A549 treated with dexamethasone at 1 μM for 4 hours (cell line): Measurements from ENCODE around the gene ART1. TPM values are rescaled to one million over a fixed set of nuclear protein-coding genes. Genes with fewer than 3 reads are reported as not detected.

Experiments
- total RNA-seq: library from RNA; stranded (reverse); fragments of 200-300 nt; extraction: Qiagen RNA extraction; gene quantifications from 5 replicates; pipeline ENCODE4 v1.2.3, GENCODE V29; 2022

ART1 gene, protein sequence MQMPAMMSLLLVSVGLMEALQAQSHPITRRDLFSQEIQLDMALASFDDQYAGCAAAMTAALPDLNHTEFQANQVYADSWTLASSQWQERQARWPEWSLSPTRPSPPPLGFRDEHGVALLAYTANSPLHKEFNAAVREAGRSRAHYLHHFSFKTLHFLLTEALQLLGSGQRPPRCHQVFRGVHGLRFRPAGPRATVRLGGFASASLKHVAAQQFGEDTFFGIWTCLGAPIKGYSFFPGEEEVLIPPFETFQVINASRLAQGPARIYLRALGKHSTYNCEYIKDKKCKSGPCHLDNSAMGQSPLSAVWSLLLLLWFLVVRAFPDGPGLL
- 0.08 TPM in 1 of 5 replicates, not detected in the others for total RNA-seq

DNA sequence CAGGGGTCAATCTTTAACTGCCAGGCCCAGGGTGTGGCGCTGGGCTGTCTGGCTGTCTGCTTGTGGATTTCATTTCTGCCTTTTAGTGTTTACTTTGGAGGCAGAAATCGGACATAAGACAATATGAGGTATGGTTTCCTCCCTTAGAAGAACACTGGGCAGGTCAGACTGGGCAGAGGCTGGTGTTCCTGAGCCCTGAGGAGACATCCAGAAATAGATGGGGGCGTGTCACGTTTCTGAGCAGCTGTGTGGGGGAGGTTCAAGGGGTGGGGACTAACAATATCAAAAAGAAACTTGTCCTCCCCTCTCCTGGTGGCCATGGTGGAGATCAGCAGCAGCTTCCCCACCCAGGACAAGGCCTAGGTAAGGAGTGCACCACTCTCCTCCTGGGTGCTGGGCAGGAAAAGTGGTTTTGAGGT lies at the start of gene ART1:
ART1 (plus strand) TSS at position 312 of the 419 bp plus-strand sequence. CDS start 14,086 bp downstream, outside the sequence.

DNA sequence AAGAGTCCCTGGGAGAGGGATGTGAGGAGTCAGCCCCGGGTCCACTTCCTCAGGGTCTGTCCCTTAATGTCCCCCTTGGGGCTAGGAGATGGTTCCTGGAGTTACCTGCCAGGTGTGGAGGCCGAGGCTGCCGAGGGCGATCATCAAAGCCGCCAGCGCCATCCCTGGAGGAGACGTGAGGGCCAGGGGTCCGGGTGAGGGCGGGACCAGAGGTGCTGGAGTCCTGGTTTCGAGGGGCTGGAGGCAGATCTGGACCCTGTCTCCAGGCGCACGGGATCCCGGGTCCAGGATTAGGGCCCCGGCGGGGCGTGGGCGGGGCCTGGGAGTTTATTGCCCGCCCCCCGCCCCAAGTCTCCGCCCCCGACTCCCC lies 3.2 kb upstream of the ART1 start, which contains the start of gene ART5:
ART5 (minus strand) TSS at position 292 of the 370 bp plus-strand sequence; CDS start at position 162, 130 bp downstream.

DNA sequence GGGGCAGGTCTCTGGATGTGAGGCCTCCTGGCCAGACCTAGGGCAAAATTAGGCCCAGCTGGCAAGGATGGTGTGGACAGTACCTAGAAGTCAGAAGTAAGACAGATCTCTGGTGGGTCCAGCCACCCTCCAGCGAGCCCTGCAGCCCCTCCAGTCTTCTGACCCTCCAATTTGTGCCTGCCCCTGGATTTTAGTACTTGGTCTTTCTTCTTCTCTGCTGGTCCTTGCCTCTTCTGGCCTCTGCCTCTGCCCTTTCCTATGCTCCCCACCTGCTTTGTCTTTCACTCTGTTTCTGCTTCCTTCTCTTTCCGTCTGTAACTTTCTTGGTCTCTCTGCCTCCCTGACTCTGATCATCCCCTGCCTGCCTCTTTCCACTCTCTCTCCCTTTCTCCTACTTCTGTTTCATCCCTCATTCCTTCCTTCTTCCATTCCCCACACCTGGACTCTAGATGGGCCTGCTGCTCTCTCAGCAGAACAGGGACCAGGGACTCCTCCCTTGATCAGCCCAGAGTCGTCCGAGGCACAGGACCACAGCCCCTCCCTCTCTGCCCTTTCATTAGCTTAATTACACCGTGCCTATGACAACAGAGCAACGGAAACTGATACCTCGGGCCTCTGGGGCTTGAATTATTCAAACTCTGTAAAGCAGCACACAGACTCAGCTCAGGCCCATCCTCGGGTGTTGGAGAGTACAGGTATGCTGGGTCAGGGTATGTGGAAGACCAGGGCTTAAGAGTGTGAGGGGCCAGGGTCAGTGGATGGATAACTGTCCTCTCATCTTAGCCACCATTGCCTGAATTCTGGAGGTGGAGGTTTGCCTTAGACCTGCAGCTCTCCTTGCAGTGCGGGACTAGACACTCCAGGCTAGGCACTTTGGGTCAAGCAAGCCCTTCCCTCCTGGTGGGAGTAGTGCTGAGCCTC lies 26.7 kb downstream of the ART1 start, which contains the start of gene CHRNA10:
CHRNA10 (minus strand) TSS at position 51 of the 921 bp plus-strand sequence. CDS start 72 bp downstream, outside the sequence.

Other genes starting within 250 kb of the ART1 start
- gene ART5, start 3.1 kb upstream of the ART1 start, total RNA-seq: 0.19 to 0.49 TPM (median 0.29 TPM) in 5 replicates
- 0.73 to 1.4 TPM (median 0.98 TPM) in 5 replicates for gene CHRNA10, start 26.3 kb downstream of the ART1 start, total RNA-seq
- gene NUP98, start 152.4 kb downstream of the ART1 start, total RNA-seq: 63.6 to 81.5 TPM (median 77.7 TPM) in 5 replicates
- 15.7 to 24.3 TPM (median 22.3 TPM) in 5 replicates for gene PGAP2, start 163.4 kb downstream of the ART1 start, total RNA-seq
- gene RHOG, start 195.8 kb downstream of the ART1 start, total RNA-seq: 95.1 to 115 TPM (median 111 TPM) in 5 replicates
- 22.4 to 27.9 TPM (median 26.3 TPM) in 5 replicates for gene STIM1, start 210.5 kb downstream of the ART1 start, total RNA-seq